ENCODE data around the gene FRMD4A. TPM values are rescaled to one million over a fixed set of nuclear protein-coding genes. Genes with fewer than 3 reads are reported as not detected.

The FRMD4A gene
- total RNA-seq, 1 donor from 2014 or later = 34.6 TPM

GRCh38 chr10:14089556-14090292, 241.0 kb downstream of the FRMD4A start:
- no peak for DNase-seq (ENCODE audit: low read depth)
- no peak for TF ChIP-seq CTCF (conservative IDR thresholded peaks at IDR 0.05; ENCODE audit: low read depth, low read length)
- no peak overlapping the region for H3K4me3 ChIP-seq (ENCODE audit: low read depth, low read length)

GRCh38 chr10:14087566-14087965, 243.2 kb downstream of the FRMD4A start:
- no peak overlapping the region for H3K4me3 ChIP-seq (ENCODE audit: low read depth, low read length)
- no peak for DNase-seq (ENCODE audit: low read depth)
- no peak for TF ChIP-seq CTCF (conservative IDR thresholded peaks at IDR 0.05; ENCODE audit: low read depth, low read length)

- DNase-seq (ENCODE audit: low read depth) = no peak
- H3K4me3 ChIP-seq (ENCODE audit: low read depth, low read length) = no peak overlapping the region
- no peak for TF ChIP-seq CTCF (conservative IDR thresholded peaks at IDR 0.05; ENCODE audit: low read depth, low read length)
Observed at GRCh38 chr10:14086596-14086995, 244.1 kb downstream of the FRMD4A start.

GRCh38 chr10:14084875-14085274, 245.8 kb downstream of the FRMD4A start:
- no peak for TF ChIP-seq CTCF (conservative IDR thresholded peaks at IDR 0.05; ENCODE audit: low read depth, low read length)
- peak; percentile 37 for DNase-seq (ENCODE audit: low read depth)
- no peak overlapping the region for H3K4me3 ChIP-seq (ENCODE audit: low read depth, low read length)

- no peak for DNase-seq (ENCODE audit: low read depth)
- H3K4me3 ChIP-seq (ENCODE audit: low read depth, low read length) = no peak overlapping the region
- TF ChIP-seq CTCF (conservative IDR thresholded peaks at IDR 0.05; ENCODE audit: low read depth, low read length) = no peak
Observed at GRCh38 chr10:14080795-14081194, 249.9 kb downstream of the FRMD4A start.

- DNase-seq (ENCODE audit: low read depth) = no peak
- no peak overlapping the region for H3K4me3 ChIP-seq (ENCODE audit: low read depth, low read length)
- TF ChIP-seq CTCF (conservative IDR thresholded peaks at IDR 0.05; ENCODE audit: low read depth, low read length) = no peak
Observed at GRCh38 chr10:14077430-14077829, 253.3 kb downstream of the FRMD4A start.

Data from epithelial cell of proximal tubule (primary cell).